GM21576 (cell line): Measurements from ENCODE around the gene NIT1.

Source experiments
- ATAC-seq: cut with Tn5 transposase; IDR thresholded peaks from one replicate; pipeline ENCODE4 v1.9.1; 2021; ENCODE audit warnings: mild to moderate bottlenecking, moderate library complexity; ENCODE audit not compliant: unreplicated experiment

Gene NIT1, protein sequence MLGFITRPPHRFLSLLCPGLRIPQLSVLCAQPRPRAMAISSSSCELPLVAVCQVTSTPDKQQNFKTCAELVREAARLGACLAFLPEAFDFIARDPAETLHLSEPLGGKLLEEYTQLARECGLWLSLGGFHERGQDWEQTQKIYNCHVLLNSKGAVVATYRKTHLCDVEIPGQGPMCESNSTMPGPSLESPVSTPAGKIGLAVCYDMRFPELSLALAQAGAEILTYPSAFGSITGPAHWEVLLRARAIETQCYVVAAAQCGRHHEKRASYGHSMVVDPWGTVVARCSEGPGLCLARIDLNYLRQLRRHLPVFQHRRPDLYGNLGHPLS

DNA sequence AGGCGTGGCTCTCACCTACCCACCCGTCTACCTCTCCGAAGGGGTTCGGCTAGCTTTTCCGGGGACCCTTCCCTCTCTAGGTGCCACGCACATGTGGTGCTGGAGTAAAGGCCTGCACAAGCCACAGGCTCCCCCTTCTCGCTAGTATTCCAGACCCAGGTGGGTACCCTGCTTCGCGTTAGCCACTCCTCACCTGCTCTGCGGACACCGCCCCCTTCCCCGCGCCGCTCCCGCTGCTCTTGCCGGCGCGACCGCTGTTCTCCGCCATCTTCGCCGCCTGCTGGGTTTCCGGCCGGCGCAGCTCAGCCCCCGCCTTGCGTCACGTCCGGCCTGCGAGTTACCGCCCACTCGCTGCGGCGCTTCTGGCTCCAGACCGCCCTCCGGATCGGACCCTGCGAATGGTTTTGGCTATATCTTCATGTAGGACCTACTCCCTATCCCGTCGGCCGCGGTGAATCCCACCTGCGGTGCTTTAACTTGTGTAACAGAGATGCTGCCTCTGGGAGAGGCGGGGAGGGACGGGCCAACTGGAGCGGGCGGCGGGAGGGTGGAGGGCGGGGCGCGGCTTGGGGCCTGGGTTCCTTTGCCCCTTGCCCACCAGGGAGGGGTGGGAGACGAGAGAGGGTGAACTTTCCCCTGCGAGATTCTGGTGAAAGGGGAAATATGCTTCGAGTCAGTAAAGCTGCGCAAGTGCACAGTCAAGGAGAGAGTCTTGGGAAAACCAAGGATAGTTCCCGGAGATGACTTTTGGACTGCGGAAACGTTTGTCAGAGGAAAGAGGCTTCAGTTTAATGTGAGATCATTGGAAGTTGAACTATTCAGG lies at the start of gene NIT1, which contains the start of gene PFDN2:
Gene NIT1 (plus strand): TSS at position 347 of the 823 bp plus-strand sequence. CDS start 72 bp downstream, at position 419.
Gene PFDN2 (minus strand): TSS at position 279 of the 823 bp plus-strand sequence. CDS start 11 bp downstream, at position 268.
- peak; percentile 71 for ATAC-seq

GRCh38 chr1:161068306-161069234 lies 49.3 kb upstream of the NIT1 start:
- ATAC-seq: peak; percentile 49

DNA sequence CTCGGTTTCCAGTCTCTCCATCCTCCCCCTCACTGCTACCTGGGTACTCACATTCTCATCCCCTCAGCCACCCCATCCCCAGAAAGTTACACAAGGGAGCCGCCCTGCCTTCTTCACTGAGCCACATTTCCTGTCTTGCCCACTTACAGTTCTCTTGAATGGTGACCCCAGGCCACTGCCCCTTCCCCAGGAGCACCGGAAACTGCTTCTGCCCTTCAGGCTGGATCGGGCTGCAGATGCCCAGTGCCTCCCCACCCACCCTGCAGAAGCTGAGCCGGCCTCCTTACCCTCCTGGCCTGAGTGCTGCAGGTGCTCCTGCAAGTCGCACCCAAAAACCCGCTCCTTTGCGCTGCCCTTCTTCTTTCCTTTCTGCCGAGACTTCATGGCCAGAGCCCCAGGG lies 48.7 kb upstream of the NIT1 start:
- ATAC-seq: no peak

DNA sequence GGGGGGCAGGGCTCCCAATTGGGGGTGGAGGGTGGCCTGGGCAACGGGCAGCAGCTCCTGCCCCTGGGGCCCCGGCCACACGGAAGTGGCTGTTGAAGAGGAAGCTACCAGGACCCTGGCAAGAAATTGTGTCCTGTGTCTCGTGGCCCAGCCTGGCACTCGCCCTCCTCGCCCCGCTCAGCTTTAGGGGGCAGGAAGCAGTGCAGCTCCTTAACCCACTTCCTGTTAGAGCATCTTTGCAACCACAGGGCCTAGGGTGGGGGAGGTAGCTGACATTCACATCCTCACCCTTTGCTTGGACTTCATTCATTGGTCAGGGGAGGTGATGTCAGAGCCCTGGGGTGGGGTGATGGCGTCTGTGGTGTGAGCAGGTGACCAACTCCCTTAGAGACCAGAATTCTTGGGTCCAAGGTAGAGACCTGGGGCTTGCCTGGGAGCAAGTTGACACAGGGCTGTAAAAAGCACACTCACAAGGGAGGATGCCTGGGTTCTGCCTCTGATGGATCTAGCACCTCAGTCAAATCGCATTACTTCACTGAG lies 48.1 kb upstream of the NIT1 start, which contains the start of gene ARHGAP30:
Gene ARHGAP30 (minus strand): TSS at position 161 of the 540 bp plus-strand sequence. CDS start 267 bp downstream, outside the sequence.
- peak; percentile 76 for ATAC-seq

GRCh38 chr1:161070761-161071160 lies 47.1 kb upstream of the NIT1 start:
- no peak for ATAC-seq

DNA sequence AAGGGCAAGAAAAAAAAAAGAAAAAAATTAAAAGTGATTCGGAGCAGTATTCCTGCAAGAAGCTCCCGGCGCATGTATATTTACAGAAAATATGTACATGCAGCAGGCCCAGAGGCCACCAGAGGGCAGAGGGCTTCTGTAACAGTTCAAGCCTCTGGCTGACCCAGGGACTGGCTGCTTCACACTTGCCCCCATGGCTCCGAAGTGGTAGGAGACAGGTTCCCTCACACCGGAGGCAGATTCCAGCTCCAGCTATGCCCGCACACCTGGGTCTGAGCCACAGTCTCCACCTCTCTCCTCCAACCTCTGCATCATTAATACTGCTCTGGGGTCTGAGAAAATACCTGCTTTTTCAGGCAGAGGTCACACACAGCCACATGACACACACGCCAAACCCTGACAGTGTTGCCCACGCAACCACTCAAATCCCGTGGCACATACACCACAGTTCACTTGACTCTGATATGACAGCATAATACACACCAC lies 46.0 kb upstream of the NIT1 start:
- ATAC-seq: no peak

- ATAC-seq: no peak
Measured at GRCh38 chr1:161072751-161073449, 45.0 kb upstream of the NIT1 start.

DNA sequence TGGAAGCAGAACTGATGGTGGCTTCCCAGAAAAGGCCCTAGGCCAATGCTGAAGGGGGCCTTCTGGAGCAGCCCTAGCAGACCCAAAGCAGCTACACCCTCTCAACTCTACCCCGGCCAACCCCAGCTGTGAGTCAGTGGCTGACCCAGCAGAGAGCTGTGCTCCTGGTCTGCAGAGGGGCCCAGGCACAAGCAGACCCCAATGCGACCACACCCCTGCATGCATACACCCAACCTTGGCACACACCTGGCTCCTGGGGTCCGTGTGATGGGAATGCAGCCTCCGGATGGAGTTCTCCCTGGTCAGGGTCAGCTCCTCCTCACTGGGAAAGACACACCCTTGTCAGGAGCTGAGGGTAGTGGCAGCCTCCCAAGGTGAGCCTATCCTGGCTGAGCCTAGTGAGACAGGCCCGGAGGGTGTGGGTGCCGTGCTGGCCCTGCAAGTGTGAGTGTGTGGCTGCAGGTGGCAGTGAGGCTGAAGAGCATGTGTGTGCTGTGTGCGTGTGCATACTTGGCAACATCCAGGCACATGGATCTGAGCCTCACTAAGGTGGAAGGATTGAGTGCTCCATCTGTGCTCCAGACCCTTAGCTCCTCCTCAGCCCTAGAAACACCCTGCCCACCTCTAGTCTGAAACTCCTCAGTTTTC lies 44.3 kb upstream of the NIT1 start:
- ATAC-seq: no peak

GRCh38 chr1:161074676-161075368 lies 43.1 kb upstream of the NIT1 start:
- ATAC-seq: no peak

- ATAC-seq: no peak
Measured at GRCh38 chr1:161076410-161076809, 41.5 kb upstream of the NIT1 start.

GRCh38 chr1:161077426-161077825 lies 40.5 kb upstream of the NIT1 start:
- no peak for ATAC-seq

DNA sequence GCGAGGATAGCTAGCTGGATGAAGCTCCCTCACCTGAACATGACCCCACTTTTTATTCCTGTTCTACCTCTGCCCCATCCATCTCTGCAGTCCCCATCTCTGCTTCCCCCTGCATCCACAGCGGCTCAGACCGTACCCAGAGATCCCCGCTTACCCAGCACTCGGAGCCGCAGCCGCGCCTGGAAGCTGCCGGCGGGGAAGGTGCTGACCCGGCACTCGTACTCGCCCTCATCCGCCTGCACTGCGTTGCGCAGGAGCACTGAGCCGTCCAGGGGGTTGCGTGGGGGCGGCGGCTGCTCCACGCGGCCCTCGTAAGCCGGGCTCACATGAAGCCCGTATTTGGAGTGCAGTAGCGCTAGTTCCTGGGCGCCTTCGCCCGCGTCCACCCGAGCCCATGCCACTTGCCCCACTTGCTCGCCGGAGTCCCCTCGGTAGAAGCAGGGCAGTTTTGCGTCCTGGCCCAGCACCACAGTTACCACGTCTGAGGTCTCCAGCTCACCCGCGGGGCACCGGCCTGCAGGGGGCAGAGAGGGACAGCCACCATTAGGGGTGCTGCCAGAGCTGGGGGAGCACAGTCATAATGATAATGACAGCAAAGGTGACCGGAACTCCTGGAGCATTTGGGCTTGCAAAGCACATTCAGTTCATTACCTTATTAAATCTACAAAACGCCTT lies 38.3 kb upstream of the NIT1 start:
- no peak for ATAC-seq

GRCh38 chr1:161080441-161081405 lies 37.2 kb upstream of the NIT1 start:
- ATAC-seq: no peak

DNA sequence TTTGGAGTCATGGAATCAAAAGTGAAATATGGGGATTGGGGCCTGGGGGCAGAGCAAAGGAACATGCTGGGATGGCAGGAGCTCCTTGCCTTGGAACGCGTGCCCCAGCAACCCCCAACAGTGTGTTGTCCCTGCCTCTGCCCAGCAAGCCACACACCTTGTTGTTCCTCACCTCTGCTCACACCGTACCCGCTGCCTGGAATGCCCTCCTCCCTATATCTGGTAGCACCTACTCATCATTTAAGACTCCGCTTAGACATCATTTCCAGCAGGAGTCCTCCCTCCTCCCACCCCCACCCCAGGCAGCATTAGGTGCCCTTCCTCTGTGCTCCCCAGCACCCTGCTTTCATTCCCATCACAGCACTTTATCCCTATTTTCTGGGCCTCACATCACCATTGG lies 36.4 kb upstream of the NIT1 start:
- no peak for ATAC-seq

GRCh38 chr1:161082483-161082882 lies 35.4 kb upstream of the NIT1 start:
- ATAC-seq: no peak

GRCh38 chr1:161082996-161083747 lies 34.7 kb upstream of the NIT1 start:
- ATAC-seq: no peak
